ENCODE results near the gene SDK2. TPM values are rescaled to one million over a fixed set of nuclear protein-coding genes. Genes with fewer than 3 reads are reported as not detected.

Gene SDK2
- total RNA-seq, 2 donors from 2014 or later = 0.26 to 0.33 TPM

DNA sequence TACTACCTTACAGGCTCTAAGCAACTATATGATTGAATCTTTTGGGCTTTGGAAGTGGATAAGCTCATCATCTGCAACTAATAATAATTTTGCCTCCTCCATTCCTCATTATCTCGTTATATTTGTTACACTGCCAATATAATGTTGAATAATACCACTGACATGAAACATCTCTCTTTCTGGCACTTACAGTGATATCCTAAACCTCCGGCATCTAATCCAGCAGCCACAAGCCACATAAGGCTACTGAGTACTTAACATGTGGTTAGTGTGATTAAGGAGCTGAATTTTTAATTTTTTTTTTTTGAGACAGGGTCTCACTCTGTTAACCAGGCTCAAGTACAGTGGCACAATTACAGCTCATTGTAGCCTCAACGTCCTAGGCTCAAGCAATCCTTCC is 342.1 kb downstream of the SDK2 start:
- peak overlapping the region in 3 of 4 donors; percentile 44 to 65 (median 50) for H3K27ac ChIP-seq
- H3K4me3 ChIP-seq = no peak overlapping the region
- H3K27me3 ChIP-seq = no peaks in the 10 kb centered on the region
- WGBS, 2 donors = 34 to 43% methylated on average over 3 of the region's 3 CpGs
- DNase-seq (no peak), ATAC-seq (no peak)
- intact Hi-C loops (cut with DNase I) = no loop called here
- peaks cover 94% of the 10 kb centered on the region for H3K4me1 ChIP-seq
- H3K9me3 ChIP-seq = no peaks in the 10 kb centered on the region
- no peaks in the 10 kb centered on the region for H3K36me3 ChIP-seq (replicated peaks in 1 of 2; ENCODE audit: insufficient read depth in 1 of 2, low read depth in 2 of 2)
- TF ChIP-seq, protein P1, sequence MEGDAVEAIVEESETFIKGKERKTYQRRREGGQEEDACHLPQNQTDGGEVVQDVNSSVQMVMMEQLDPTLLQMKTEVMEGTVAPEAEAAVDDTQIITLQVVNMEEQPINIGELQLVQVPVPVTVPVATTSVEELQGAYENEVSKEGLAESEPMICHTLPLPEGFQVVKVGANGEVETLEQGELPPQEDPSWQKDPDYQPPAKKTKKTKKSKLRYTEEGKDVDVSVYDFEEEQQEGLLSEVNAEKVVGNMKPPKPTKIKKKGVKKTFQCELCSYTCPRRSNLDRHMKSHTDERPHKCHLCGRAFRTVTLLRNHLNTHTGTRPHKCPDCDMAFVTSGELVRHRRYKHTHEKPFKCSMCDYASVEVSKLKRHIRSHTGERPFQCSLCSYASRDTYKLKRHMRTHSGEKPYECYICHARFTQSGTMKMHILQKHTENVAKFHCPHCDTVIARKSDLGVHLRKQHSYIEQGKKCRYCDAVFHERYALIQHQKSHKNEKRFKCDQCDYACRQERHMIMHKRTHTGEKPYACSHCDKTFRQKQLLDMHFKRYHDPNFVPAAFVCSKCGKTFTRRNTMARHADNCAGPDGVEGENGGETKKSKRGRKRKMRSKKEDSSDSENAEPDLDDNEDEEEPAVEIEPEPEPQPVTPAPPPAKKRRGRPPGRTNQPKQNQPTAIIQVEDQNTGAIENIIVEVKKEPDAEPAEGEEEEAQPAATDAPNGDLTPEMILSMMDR (IDR thresholded peaks at IDR 0.05) = no peak
- TF ChIP-seq POLR2A (IDR thresholded peaks at IDR 0.05) = no peak

DNA sequence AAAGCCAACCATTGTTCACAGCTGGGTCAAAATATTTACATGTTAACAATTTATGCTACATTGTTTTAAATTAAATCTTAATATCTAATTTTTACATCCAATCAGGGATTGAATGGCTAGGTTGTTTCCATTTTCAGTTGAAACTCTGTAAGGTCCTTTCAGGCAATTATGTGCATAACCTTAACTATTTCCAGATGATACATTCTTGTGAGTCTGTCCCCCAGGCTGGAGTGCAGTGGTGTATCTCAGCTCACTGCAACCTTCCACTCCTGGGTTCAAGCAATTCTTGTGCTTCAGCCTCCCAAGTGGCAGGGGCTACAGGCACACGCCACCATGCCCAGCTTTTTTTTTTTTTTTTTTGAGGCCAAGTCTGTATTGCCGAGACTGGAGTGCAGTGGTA is 342.9 kb downstream of the SDK2 start:
- no peak overlapping the region for H3K4me3 ChIP-seq
- no peaks in the 10 kb centered on the region for H3K9me3 ChIP-seq
- no peak for ATAC-seq
- 82 to 85% methylated on average over 2 of the region's 2 CpGs for WGBS, 2 donors
- TF ChIP-seq, protein P1 (IDR thresholded peaks at IDR 0.05) = no peak
- no peak for TF ChIP-seq POLR2A (IDR thresholded peaks at IDR 0.05)
- intact Hi-C loops (cut with DNase I) = no loop called here
- H3K36me3 ChIP-seq (replicated peaks in 1 of 2; ENCODE audit: insufficient read depth in 1 of 2, low read depth in 2 of 2) = no peaks in the 10 kb centered on the region
- H3K4me1 ChIP-seq = peaks cover 94% of the 10 kb centered on the region
- H3K27ac ChIP-seq = peak overlapping the region in 3 of 4 donors; percentile 21 to 65 (median 44)
- no peak for DNase-seq
- no peaks in the 10 kb centered on the region for H3K27me3 ChIP-seq

DNA sequence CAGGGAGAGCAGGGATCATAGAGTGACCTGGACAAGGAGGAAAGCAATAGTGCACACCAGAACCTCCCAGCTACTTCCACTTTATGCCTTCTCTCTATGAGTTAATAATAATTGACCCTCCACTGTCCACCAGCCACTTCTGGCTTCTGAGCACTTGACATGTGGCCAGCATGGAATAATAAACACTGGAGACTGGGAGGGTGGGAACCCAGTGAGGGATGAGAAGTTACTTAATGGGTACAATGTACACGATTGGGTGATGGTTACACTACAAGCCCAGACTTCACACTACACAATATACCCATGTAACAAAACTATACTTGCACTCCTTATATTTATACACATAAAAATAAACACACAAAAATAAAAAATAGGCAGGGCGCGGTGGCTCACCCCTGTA is 343.9 kb downstream of the SDK2 start:
- peaks cover 92% of the 10 kb centered on the region for H3K4me1 ChIP-seq
- no peaks in the 10 kb centered on the region for H3K27me3 ChIP-seq
- no peaks in the 10 kb centered on the region for H3K36me3 ChIP-seq (replicated peaks in 1 of 2; ENCODE audit: insufficient read depth in 1 of 2, low read depth in 2 of 2)
- TF ChIP-seq, protein P1 (IDR thresholded peaks at IDR 0.05) = no peak
- TF ChIP-seq POLR2A (IDR thresholded peaks at IDR 0.05) = no peak
- intact Hi-C loops (cut with DNase I) = no loop called here
- no peaks in the 10 kb centered on the region for H3K9me3 ChIP-seq
- WGBS, 2 donors = 65 to 68% methylated on average over 3 of the region's 3 CpGs
- no peak for DNase-seq
- no peak overlapping the region for H3K4me3 ChIP-seq
- ATAC-seq = no peak
- H3K27ac ChIP-seq = peak overlapping the region in 3 of 4 donors; percentile 41 to 65 (median 65)

DNA sequence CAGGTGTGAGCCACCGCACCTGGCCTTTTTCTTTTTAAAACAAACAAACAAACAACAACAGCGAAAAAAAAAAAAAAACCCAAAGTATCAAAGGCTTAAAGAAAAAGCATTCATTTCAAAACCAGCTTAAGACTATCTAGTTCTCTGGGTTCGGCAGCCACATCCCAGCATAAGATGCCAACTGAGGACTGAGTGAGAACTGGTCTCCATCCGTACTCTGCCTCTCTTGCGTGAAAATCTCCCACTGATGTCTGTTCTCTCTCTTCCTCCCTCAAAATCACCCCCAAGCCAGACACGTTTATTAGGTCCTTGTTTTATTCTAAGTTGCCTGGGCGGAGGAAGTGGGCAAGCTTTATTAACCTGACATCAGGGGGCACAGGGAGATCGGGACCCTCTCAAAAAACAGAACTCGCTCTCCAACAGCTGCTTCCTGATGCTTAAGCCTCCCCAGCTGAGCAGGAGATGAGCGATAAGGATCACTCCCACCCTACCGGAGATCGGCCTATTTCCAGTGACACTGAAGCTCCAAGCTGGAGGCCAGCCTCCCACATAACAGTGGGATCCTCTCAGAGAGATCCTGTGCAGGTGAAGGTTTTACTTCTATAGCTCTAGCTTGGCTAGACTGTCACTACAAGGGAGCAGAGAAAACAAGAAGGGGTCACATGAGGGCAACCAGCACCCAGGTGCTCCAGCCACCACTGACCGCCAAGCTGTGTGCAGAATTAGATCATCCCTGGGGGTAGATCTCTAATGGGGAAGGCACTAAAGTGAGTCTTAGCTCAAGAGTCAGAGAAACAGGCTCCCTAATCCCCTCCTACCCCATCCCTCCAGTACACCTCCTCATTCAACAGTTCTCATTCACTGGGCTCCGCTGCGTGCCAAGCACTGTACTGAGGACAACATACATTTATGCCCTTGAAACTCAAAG is 346.0 kb downstream of the SDK2 start:
- DNase-seq (peak in 2 of 4 donors; percentile 38 to 53), ATAC-seq (peak; percentile 41)
- WGBS, 2 donors = 37 to 47% methylated on average over 15 of the region's 15 CpGs
- H3K27me3 ChIP-seq = no peaks in the 10 kb centered on the region
- intact Hi-C loops (cut with DNase I) = no loop called here
- peak overlapping the region; percentile 32 to 92 (median 60) for H3K27ac ChIP-seq
- H3K36me3 ChIP-seq (replicated peaks in 1 of 2; ENCODE audit: insufficient read depth in 1 of 2, low read depth in 2 of 2) = no peaks in the 10 kb centered on the region
- no peaks in the 10 kb centered on the region for H3K9me3 ChIP-seq
- no peak for TF ChIP-seq POLR2A (IDR thresholded peaks at IDR 0.05)
- TF ChIP-seq, protein P1 (IDR thresholded peaks at IDR 0.05) = no peak
- no peak overlapping the region for H3K4me3 ChIP-seq
- H3K4me1 ChIP-seq = peaks cover 92% of the 10 kb centered on the region
